Stomach smooth muscle (tissue), 2 donors: Measurements from ENCODE around the gene RSPO1.

Source experiments
- H3K27ac ChIP-seq: one replicate; pipeline ENCODE4 v1.7.0; 2013; ENCODE audit warnings: mild to moderate bottlenecking, low read length, inconsistent platforms
- H3K27me3 ChIP-seq, 2 donors: one replicate each; pipeline ENCODE4 v1.7.0; 2013; ENCODE audit warnings: low read length in 2 of 2; ENCODE audit not compliant: insufficient read depth in 2 of 2, control insufficient read depth in 1 of 2
- H3K36me3 ChIP-seq, 2 donors: one replicate each; pipeline ENCODE4 v1.7.0; 2013; ENCODE audit warnings: low read length in 2 of 2; ENCODE audit not compliant: control insufficient read depth in 2 of 2, insufficient read depth in 2 of 2
- H3K4me1 ChIP-seq: one replicate; pipeline ENCODE4 v1.7.0; 2013; ENCODE audit warnings: low read length; ENCODE audit not compliant: control insufficient read depth, insufficient read depth
- H3K4me3 ChIP-seq, 2 donors: one replicate each; pipeline ENCODE4 v1.7.0; 2013; ENCODE audit warnings: low read length in 2 of 2
- H3K9ac ChIP-seq, 2 donors: one replicate each; pipeline ENCODE4 v1.7.0; 2013; ENCODE audit warnings: low read length in 2 of 2, mild to moderate bottlenecking in 1 of 2
- H3K9me3 ChIP-seq, 2 donors: one replicate each; pipeline ENCODE4 v1.7.0; 2013; ENCODE audit warnings: low read length in 2 of 2; ENCODE audit not compliant: control insufficient read depth in 2 of 2
- donor health status: healthy.
- donor health status: Pancreatic carcinoma.

The RSPO1 gene

DNA sequence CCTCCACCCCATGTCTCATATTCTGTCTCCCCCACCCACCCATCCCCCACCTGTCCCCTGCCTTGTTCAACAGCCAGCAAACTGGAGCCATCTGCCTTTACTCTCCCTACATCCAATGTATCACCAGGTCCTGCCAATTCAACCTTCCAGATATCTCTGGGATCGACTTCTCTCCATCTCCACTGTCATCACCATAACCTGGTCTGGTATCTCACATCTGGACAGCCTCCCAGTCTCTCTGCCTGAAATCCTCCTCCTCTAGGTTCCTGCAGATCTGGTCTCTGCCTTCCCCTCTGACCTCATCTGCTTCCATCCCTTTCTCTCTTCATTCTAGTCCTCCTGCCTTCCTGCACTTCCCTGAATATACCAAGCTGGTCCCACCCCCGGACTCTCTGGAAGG lies 35.4 kb upstream of the RSPO1 start:
- Histone ChIP-seq H3K9me3 (no peaks in the 10 kb centered on the region), H3K27me3 (peaks cover 10 to 16% of the 10 kb centered on the region in 2 donors), H3K4me3 (no peak overlapping the region), H3K4me1 (no peaks in the 10 kb centered on the region), H3K27ac (no peak overlapping the region), H3K9ac (no peak overlapping the region), H3K36me3 (no peaks in the 10 kb centered on the region)

DNA sequence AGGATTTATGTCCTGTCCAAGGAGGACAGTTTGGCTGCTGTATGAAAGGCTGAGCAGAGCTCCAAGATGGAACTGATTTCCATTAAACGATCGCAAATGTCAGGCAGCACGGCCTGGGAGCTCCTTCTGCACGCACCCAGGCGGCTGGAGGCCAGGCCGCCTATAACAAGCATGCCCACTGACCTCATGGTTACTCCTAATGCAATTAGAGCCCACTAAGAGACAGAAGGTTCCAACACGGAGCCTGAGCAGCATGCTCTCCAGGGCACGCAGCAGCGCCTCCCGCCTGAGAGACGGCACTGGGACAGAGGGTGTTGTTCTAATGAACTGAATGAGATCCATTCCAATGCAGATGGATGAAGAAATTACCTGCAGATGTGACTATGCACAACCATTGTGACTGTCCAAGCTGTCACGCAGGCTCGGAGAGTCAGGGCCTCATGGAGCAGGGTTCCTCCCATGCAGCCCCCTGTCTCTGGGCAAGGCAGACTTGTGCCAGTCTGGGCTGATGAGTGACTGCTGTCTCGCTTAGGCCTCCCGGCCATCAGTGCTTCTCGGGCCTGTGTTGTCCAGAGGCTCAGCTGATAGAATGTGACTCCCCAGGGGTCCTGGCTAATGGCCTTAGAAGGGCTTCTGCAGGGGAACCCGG lies 32.5 kb upstream of the RSPO1 start:
- no peak overlapping the region for H3K27ac ChIP-seq
- no peaks in the 10 kb centered on the region for H3K36me3 ChIP-seq
- no peak overlapping the region for H3K9ac ChIP-seq
- no peaks in the 10 kb centered on the region for H3K4me1 ChIP-seq
- H3K9me3 ChIP-seq: no peaks in the 10 kb centered on the region
- H3K27me3 ChIP-seq: peaks cover 10 to 12% of the 10 kb centered on the region in 2 donors
- no peak overlapping the region for H3K4me3 ChIP-seq

DNA sequence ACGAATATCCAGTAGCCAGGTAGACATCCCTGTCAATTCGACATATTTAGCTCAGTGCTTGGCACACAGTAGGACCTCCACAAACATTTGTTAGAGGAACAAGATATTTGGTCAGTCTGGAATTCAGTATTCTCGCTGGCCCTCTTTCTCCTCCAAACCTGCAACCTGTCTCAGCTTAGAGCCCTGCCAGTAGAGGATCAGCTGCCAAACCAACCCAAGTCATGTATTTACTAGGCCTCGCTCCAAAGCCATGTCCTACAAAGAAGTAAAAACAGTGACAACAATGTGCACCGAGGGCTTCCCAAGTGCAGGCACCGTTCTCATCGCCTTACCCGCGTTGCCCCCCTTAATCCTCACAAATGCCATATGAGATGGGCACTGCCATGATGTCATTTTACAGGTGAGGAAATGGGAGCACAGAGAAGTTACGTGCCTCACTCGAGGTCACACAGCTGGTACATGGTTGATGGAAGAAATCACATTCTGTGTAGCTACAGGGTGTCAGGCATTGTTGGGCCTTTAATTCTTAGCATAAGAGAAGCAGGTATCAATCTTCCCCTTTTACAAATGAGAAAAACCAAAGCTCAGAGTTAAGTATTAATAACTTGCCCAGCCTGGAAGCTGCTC lies 31.7 kb upstream of the RSPO1 start:
- Histone ChIP-seq H3K27me3 (peaks cover 10 to 15% of the 10 kb centered on the region in 2 donors), H3K4me3 (no peak overlapping the region), H3K4me1 (no peaks in the 10 kb centered on the region), H3K9ac (no peak overlapping the region), H3K9me3 (no peaks in the 10 kb centered on the region), H3K36me3 (no peaks in the 10 kb centered on the region), H3K27ac (no peak overlapping the region)

DNA sequence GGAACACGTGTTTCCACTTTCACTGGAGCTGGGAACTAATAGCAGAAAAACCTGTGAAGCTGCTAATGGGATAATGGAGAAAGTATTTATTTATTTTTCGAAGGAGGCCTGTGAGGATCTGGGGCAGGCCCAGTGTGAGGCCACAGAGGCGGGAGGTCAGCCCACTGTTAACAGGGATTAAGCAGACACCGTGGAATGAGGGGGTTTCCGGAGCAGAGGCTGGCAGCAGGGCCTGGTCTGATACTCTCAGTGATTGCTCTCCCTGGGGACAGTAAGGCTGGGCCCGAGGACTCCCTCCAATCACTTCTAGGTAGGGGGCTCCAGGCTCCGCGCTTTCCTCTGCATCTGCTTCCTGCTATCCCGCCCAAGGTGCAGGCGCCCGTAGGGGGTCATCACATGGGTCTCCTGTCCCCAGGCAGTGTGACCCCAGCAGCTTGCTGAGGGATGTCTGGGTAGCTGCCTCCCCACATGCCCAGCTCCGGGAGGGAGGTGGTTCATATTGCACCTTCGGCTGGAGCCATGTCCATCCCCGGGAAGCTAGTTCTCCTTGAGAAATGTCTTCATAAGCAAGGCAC lies 28.8 kb upstream of the RSPO1 start:
- Histone ChIP-seq H3K4me3 (no peak overlapping the region), H3K9ac (no peak overlapping the region), H3K36me3 (no peaks in the 10 kb centered on the region), H3K4me1 (no peaks in the 10 kb centered on the region), H3K9me3 (no peaks in the 10 kb centered on the region), H3K27ac (no peak overlapping the region), H3K27me3 (peaks cover 4 to 5% of the 10 kb centered on the region in 2 donors)

DNA sequence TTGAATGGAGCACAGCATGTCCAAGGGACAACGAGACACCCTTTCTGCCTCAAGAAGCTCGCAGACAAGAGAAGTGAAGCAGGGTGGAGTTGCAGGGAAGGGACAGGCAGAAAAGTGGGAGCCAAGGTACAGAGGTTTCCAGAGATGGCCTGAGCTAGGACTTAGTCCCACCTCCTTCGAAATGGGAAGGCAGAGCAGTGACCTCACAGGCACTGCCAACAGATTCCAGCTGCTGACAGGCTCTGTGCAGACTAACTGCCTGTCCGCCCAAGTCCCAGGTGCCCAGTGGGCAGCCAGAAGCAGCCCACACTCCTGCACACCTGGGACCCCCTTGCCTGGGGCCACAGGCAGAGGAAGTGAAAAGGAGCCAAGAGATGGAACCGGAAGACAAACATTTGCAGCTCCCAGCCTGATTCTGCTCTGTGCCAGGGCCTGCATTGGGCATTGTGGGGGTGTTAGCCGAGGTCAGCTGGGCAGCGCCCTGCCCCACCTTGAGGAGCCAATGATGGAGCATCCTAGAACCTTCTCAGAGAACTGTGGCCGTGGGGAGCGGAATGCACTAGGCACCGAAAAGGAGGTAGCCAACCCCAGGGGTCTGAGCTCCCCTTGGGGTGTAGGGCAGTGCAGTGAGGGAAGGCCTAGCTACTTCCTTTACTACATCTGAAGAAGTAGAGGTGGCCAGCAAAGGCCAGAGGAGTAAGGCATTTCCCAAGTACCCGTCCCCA lies 27.5 kb upstream of the RSPO1 start:
- H3K36me3 ChIP-seq: no peaks in the 10 kb centered on the region
- H3K27me3 ChIP-seq: peaks cover 2 to 4% of the 10 kb centered on the region in 2 donors
- H3K4me1 ChIP-seq: no peaks in the 10 kb centered on the region
- no peak overlapping the region for H3K9ac ChIP-seq
- no peak overlapping the region for H3K4me3 ChIP-seq
- no peaks in the 10 kb centered on the region for H3K9me3 ChIP-seq
- no peak overlapping the region for H3K27ac ChIP-seq

DNA sequence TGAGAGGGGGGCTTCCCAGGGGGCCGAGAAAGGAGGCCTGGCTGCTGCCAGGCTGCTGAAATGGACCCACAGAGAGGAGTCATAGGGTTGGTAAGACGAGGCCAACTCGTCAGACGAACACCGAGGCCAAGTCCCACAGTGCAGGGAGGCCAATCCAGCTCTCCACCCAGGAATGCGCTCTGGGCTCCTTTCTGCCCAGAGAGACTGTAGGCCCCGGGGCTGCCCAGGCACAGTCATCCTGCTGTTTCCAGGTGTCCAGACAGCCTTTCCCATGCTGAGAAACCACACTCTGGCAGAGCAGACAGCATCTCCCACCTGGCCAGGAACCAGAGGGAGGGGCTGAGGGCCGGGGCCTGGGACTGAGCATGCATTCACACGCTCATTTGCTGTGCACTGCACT lies 26.7 kb upstream of the RSPO1 start:
- H3K27me3 ChIP-seq: peaks cover 3 to 6% of the 10 kb centered on the region in 2 donors
- no peak overlapping the region for H3K27ac ChIP-seq

DNA sequence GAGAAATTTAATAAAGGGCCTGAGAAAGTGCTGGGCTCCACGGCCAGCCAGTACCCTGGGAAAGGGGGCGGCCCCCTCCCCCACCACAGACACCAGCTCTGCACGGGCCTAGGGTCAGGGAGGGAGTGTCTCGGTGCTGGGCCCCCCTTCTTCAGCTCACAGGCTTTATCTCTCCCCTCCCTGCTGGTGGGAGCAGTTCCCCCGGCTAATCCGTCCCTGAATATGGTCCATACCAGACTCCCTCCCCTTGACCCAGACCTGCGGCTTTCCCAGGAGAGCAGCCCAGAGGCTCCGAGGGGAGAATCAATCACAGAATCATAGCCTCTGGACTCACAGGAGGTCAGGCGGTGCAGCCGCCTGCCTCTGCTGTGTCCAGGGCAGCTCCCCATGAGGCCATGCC lies 26.0 kb upstream of the RSPO1 start:
- H3K9ac ChIP-seq: no peak overlapping the region
- no peaks in the 10 kb centered on the region for H3K36me3 ChIP-seq
- no peaks in the 10 kb centered on the region for H3K4me1 ChIP-seq
- no peak overlapping the region for H3K27ac ChIP-seq
- no peak overlapping the region for H3K4me3 ChIP-seq
- H3K27me3 ChIP-seq: peaks cover 3 to 6% of the 10 kb centered on the region in 2 donors
- H3K9me3 ChIP-seq: no peaks in the 10 kb centered on the region

More for the DNA sequence above, 26.7 kb upstream of the RSPO1 start:
- no peak overlapping the region for H3K9ac ChIP-seq
- H3K4me3 ChIP-seq: no peak overlapping the region
- H3K4me1 ChIP-seq: no peaks in the 10 kb centered on the region
- H3K36me3 ChIP-seq: no peaks in the 10 kb centered on the region
- H3K9me3 ChIP-seq: no peaks in the 10 kb centered on the region

DNA sequence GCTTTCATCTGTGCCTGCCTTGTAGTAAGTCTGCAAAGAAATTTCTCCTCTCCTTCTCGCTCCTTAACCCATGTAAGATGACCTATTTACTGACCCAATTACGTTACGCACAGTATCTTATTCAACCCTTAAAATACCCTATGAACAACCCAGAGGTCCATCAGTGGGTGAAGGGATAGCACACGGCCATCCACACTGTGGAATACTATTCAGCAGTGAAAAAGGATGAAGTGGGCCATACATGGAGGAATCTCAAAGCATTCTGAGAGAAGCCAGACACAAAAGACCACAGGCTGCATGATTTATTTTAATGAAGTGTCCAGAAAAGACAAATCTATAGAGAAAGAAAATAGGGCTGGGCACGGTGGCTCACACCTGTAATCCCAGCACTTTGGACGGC lies 23.8 kb upstream of the RSPO1 start:
- no peak overlapping the region for H3K4me3 ChIP-seq
- peaks cover 3 to 6% of the 10 kb centered on the region in 2 donors for H3K27me3 ChIP-seq
- H3K9me3 ChIP-seq: no peaks in the 10 kb centered on the region
- H3K4me1 ChIP-seq: no peaks in the 10 kb centered on the region
- no peaks in the 10 kb centered on the region for H3K36me3 ChIP-seq
- H3K9ac ChIP-seq: no peak overlapping the region
- no peak overlapping the region for H3K27ac ChIP-seq

DNA sequence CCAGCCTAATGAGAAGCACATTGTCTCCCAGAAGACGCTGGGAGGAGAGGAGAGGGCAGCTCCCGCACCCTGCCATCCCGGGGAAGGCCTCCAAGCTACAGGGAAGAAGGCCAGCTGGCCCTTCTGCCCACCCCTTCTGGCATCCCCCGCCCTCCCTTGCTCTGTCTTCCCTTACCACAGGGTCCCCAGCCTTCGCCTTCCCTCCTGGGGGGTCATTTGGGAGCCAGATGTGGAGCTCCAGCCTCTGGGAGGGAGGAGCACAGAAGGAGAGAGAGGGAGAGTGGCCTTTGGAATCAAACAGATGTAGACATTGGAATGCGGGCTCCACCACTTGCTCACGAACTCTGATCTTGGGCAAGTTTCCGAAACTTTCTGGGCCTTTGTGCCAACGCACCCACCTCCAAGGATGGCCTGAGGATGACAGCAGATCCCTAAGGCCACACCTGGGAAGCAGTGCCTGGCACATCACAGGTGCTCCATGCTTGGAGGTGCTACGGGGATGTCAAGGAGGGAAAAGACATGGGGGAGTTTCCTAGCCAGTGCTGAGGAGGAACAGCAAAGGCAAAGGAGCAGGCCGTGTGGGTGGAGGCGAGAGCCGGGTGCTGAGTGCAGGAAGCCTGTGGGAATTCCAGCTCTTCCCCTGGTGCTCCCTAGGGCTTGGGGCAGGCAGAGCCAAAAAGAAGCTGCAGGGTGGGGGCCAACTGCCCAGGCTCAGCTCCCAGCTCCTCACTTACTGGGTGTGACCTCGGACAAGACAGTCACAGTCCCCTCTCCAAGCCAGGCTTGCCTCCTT lies 23.1 kb upstream of the RSPO1 start:
- Histone ChIP-seq H3K27me3 (peaks cover 3 to 6% of the 10 kb centered on the region in 2 donors), H3K4me3 (no peak overlapping the region), H3K4me1 (no peaks in the 10 kb centered on the region), H3K9me3 (no peaks in the 10 kb centered on the region), H3K36me3 (no peaks in the 10 kb centered on the region), H3K9ac (no peak overlapping the region), H3K27ac (no peak overlapping the region)

DNA sequence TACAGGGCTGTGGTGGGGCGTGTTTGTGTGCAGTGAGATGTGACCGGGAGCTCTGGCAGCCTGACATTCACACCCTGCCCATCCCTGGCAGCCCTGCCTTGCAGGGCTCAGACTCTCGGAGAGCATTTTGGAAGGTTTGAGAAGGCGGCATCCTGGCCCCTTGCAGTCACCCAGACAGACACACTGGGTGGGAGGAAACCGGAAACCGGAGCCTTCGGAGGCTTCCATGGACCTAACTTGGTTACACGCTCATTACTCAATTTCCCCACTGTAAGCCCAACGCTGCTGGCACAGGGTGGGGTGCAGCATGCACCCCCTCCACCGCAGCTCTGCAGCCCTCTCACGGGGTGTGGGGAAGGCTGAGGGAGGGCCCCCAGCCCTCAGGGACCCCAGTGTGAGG lies 22.2 kb upstream of the RSPO1 start:
- no peaks in the 10 kb centered on the region for H3K4me1 ChIP-seq
- no peak overlapping the region for H3K4me3 ChIP-seq
- no peak overlapping the region for H3K9ac ChIP-seq
- no peaks in the 10 kb centered on the region for H3K36me3 ChIP-seq
- H3K27ac ChIP-seq: no peak overlapping the region
- H3K9me3 ChIP-seq: no peaks in the 10 kb centered on the region
- peaks cover 3 to 6% of the 10 kb centered on the region in 2 donors for H3K27me3 ChIP-seq
